Tibial artery (tissue), 4 donors: ENCODE measurements around the gene HRH1.

Experiments used
- DNase-seq, 2 donors: peaks; one replicate each; pipeline ENCODE4 v3.0.0-alpha.2; 2019
- H3K27ac ChIP-seq, 2 donors: fragments of 200-600 bp; sonication (generic) in 1 of 2; 1 replicate in 1 of 2; 2 replicates in 1 of 2; pipeline ENCODE4 v1.5.1; 2018 to 2019; ENCODE audit warnings: mild to moderate bottlenecking in 1 of 2
- H3K27me3 ChIP-seq, 2 donors: fragments of 200-600 bp; sonication (generic) in 1 of 2; one replicate each; pipeline versions ENCODE4 v1.5.1 to v1.6.0; 2016 to 2019
- H3K36me3 ChIP-seq, 3 donors: fragments of 200-600 bp; sonication (generic) in 2 of 3; one replicate each; pipeline ENCODE4 v1.5.1; 2016 to 2019; ENCODE audit warnings: mild to moderate bottlenecking in 2 of 3
- H3K4me1 ChIP-seq, 4 donors: fragments of 200-600 bp; sonication (generic) in 2 of 4; 1 replicate in 3 of 4; 2 replicates in 1 of 4; pipeline ENCODE4 v1.5.1; 2016 to 2019
- H3K4me3 ChIP-seq, 2 donors: fragments of 200-600 bp; sonication (generic) in 1 of 2; 1 replicate in 1 of 2; 2 replicates in 1 of 2; pipeline ENCODE4 v1.5.1; 2018 to 2019; ENCODE audit warnings: mild to moderate bottlenecking in 2 of 2
- H3K9me3 ChIP-seq, 3 donors: fragments of 200-600 bp; sonication (generic) in 1 of 3; one replicate each; pipeline ENCODE4 v1.5.1; 2016 to 2019
- intact Hi-C: fragments of 100-400 bp; cut with DNase I; formaldehyde crosslinking; loops from one replicate; pipeline ENCODE4 v1.15.0; 2023; ENCODE audit warnings: low total_unique reads
- TF ChIP-seq, protein P1 (sequence below), 2 experiments: fragments of 200-600 bp in 1 of 2; fragments of 450-650 bp in 1 of 2; IDR thresholded peaks; one replicate each; pipeline ENCODE4 v1.5.1; 2017 to 2019; ENCODE audit warnings: antibody characterized with exemption in 2 of 2, mild to moderate bottlenecking in 1 of 2, moderate library complexity in 1 of 2

Gene HRH1

DNA sequence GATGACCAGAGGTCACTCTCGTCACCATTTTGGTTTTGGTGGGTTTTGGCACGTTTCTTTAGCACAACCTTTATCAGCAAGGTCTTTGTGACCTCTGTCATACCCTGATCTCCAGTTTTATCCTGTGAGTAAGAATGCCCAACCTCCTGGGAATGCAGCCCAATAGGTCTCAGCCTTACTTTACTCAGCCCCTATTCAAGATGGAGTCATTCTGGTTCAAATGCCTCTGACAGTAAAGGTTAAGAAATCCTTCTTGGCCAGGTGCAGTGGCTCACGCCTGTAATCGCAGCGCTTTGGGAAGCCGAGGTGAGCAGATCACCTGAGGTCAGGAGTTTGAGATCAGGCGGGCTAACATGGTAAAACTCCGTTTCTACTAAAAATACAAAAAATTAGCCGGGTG, 114.7 kb downstream of the HRH1 start:
- no peak for DNase-seq
- H3K4me3 ChIP-seq, result no peak overlapping the region
- H3K4me1 ChIP-seq, result peaks cover 0 to 14% (median 12%) of the 10 kb centered on the region in 4 donors
- H3K27ac ChIP-seq, result no peak overlapping the region
- H3K27me3 ChIP-seq, result no peaks in the 10 kb centered on the region
- intact Hi-C loops, result no loop called here
- no peaks in the 10 kb centered on the region for H3K9me3 ChIP-seq
- H3K36me3 ChIP-seq, result no peaks in the 10 kb centered on the region
- TF ChIP-seq, protein P1, sequence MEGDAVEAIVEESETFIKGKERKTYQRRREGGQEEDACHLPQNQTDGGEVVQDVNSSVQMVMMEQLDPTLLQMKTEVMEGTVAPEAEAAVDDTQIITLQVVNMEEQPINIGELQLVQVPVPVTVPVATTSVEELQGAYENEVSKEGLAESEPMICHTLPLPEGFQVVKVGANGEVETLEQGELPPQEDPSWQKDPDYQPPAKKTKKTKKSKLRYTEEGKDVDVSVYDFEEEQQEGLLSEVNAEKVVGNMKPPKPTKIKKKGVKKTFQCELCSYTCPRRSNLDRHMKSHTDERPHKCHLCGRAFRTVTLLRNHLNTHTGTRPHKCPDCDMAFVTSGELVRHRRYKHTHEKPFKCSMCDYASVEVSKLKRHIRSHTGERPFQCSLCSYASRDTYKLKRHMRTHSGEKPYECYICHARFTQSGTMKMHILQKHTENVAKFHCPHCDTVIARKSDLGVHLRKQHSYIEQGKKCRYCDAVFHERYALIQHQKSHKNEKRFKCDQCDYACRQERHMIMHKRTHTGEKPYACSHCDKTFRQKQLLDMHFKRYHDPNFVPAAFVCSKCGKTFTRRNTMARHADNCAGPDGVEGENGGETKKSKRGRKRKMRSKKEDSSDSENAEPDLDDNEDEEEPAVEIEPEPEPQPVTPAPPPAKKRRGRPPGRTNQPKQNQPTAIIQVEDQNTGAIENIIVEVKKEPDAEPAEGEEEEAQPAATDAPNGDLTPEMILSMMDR (IDR thresholded peaks at IDR 0.05), result no peak

DNA sequence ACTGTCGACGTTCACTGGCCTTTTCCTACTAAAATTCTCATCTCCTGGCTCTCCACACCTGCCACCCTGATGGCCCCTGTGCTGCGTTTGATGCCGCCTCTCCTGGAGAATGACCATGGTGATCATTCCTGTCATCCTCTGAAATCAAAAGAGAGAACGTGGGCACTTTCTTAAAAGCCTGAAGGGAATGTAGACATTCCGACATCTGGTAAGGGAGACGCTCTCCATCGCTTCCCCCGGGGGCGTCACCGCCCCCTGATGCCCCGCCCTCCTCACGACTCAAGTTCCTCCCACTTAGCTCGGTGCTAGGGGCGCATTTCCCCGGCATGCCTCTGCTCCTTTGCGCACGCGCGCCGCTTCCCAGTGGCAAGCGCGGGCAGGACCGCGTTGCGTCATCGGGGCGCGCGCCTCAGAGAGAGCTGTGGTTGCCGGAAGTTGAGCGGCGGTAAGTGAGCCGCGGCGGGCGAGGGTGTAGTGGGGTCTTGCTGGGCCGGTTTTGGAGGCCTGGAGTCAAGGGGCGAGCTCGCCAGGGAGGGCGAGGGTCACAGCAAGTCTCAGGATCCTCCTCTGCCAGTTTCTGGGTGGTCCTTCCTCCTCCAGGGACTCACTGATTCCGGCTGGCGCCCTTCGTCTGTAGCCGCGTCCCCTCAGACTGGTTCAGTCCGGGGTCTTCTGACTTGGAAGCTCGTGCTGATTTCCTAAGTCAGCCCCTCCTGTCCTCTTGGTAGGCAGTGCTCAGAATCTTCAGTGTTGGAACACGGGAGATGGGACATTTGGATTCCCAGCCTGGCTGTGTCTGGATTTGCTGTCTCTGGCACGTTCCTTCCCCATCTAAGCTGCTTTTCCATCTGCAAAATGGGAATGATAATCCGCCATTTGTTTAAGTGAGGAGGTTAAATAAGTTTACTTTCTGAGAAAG, 118.0 kb downstream of the HRH1 start, which contains the start of gene ATG7:
TSS of gene ATG7 (plus strand) at position 412 of the 919 bp plus-strand sequence. CDS start 26,299 bp downstream, outside the sequence.
- intact Hi-C loops, result loop anchor here (10.0 kb wide), 2 partner anchors 137 to 383 kb away; no protein-coding TSS in a partner anchor
- peak within 1 kb of the TSS; percentile 71 to 77 for H3K4me3 ChIP-seq
- TF ChIP-seq, protein P1 (IDR thresholded peaks at IDR 0.05), result peak in 1 of 2 experiments; percentile 41
- no peaks in the 10 kb centered on the region for H3K27me3 ChIP-seq
- peaks cover 0 to 4% (median 0%) of the 10 kb centered on the region in 3 donors for H3K36me3 ChIP-seq
- peak; percentile 96 to 98 for DNase-seq
- H3K27ac ChIP-seq, result peak within 1 kb of the TSS; percentile 77 to 84
- H3K9me3 ChIP-seq, result no peaks in the 10 kb centered on the region
- H3K4me1 ChIP-seq, result peaks cover 0 to 19% (median 12%) of the 10 kb centered on the region in 4 donors

DNA sequence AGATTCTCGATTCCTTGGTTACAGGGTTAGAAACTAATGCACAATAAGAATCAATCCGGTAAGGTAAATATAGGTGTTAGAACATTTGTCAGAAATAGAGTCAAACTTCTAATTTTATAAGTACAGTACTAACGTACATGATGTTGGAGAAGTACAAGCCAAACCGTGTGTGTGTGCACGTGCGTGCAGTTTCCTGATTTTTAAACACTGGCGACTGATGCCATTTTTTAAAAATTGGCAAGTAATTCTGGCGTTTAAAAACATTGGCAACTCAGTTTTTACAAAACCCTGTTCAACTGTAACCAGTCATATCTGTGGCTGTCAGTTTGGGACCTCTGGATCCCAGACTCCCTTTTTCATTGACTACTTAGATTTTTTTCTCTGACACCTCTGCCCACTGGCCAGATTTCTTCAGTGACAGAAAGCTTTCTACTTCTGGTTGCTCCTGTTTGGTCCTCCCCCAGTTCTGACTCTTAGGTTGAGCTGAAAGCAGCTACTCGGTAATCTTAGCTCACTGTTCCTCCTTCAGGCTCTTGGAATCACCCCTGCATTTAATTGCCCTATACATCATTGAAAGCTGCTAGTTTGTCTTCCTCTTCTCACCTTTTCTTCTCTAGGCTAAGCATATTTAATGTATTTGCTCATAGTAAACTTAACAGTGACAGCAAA, 118.7 kb downstream of the HRH1 start:
- intact Hi-C loops, result loop anchor here (10.0 kb wide), 2 partner anchors 138 to 382 kb away; no protein-coding TSS in a partner anchor

DNA sequence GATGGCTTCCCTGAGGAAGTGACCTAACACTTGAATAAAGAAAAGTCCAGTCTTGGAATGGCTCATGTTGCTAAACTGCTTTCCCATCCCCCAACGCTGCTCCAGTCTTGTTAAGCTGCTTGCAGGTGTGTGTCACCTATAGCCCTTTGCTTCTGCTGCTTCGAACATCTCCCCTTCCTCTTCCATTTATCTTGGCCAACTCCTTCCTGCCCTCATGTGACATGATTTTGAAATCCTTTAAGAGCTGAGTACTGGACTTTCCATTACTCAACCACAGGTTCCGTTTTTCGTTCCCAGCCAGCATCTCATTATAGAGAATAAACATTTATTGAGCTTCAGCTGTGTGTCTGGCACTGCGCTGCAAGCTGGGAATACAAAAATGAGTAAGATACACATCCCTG, 119.6 kb downstream of the HRH1 start:
- peak in 1 of 2 donors; percentile 30 for DNase-seq
- H3K9me3 ChIP-seq, result no peaks in the 10 kb centered on the region
- peak overlapping the region in 1 of 2 donors; percentile 77 for H3K4me3 ChIP-seq
- intact Hi-C loops, result loop anchor here (10.0 kb wide), 2 partner anchors 139 to 381 kb away; no protein-coding TSS in a partner anchor
- H3K4me1 ChIP-seq, result peaks cover 0 to 19% (median 12%) of the 10 kb centered on the region in 4 donors
- peak overlapping the region in 1 of 2 donors; percentile 22 for H3K27ac ChIP-seq
- peaks cover 0 to 7% (median 6%) of the 10 kb centered on the region in 3 donors for H3K36me3 ChIP-seq
- TF ChIP-seq, protein P1 (IDR thresholded peaks at IDR 0.05), result no peak
- no peaks in the 10 kb centered on the region for H3K27me3 ChIP-seq

More for the DNA sequence above, 118.7 kb downstream of the HRH1 start:
- Histone ChIP-seq H3K27ac (peak overlapping the region; percentile 77 to 84), H3K4me3 (peak overlapping the region; percentile 71 to 77), H3K36me3 (peaks cover 0 to 7% (median 6%) of the 10 kb centered on the region in 3 donors), H3K27me3 (no peaks in the 10 kb centered on the region), H3K9me3 (no peaks in the 10 kb centered on the region), H3K4me1 (peaks cover 0 to 19% (median 12%) of the 10 kb centered on the region in 4 donors)
- peak in 1 of 2 donors; percentile 31 for DNase-seq
- TF ChIP-seq, protein P1 (IDR thresholded peaks at IDR 0.05), result no peak

DNA sequence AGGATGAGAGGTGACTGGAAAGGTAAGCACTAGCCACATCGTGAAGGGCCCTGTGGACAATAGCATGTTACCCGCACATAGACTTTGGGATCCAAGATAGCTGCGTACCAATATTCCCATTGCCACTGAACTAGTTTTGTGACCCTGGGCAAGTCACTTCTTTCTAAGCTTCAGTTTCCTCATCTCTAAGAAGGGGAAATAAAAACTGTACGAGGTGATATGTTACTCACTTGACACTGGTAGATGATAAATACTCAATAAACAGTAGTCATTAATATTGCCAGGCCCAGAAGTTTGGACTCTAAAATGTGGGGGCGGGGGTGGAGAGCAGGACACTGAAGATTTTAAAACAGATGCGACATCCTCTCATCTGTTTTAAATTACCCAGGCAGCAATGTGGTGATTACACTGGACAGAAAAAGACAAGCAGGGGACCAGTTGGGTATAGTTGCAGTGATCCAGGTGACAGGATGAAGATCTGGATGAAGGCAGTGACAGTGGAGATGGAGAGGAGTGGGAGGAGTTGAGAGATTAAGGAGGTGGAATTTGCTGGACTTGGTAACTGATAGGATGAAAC, 120.4 kb downstream of the HRH1 start:
- H3K27ac ChIP-seq, result no peak overlapping the region
- H3K27me3 ChIP-seq, result no peaks in the 10 kb centered on the region
- TF ChIP-seq, protein P1 (IDR thresholded peaks at IDR 0.05), result no peak

More for the DNA sequence above, 120.4 kb downstream of the HRH1 start:
- H3K4me3 ChIP-seq, result no peak overlapping the region
- no peak for DNase-seq
- H3K4me1 ChIP-seq, result peaks cover 0 to 19% (median 12%) of the 10 kb centered on the region in 4 donors
- peaks cover 0 to 7% (median 6%) of the 10 kb centered on the region in 3 donors for H3K36me3 ChIP-seq
- no peaks in the 10 kb centered on the region for H3K9me3 ChIP-seq
- intact Hi-C loops, result loop anchor here (10.0 kb wide), 2 partner anchors 140 to 380 kb away; no protein-coding TSS in a partner anchor
